ENCODE results near the gene ACOT13.

DNA sequence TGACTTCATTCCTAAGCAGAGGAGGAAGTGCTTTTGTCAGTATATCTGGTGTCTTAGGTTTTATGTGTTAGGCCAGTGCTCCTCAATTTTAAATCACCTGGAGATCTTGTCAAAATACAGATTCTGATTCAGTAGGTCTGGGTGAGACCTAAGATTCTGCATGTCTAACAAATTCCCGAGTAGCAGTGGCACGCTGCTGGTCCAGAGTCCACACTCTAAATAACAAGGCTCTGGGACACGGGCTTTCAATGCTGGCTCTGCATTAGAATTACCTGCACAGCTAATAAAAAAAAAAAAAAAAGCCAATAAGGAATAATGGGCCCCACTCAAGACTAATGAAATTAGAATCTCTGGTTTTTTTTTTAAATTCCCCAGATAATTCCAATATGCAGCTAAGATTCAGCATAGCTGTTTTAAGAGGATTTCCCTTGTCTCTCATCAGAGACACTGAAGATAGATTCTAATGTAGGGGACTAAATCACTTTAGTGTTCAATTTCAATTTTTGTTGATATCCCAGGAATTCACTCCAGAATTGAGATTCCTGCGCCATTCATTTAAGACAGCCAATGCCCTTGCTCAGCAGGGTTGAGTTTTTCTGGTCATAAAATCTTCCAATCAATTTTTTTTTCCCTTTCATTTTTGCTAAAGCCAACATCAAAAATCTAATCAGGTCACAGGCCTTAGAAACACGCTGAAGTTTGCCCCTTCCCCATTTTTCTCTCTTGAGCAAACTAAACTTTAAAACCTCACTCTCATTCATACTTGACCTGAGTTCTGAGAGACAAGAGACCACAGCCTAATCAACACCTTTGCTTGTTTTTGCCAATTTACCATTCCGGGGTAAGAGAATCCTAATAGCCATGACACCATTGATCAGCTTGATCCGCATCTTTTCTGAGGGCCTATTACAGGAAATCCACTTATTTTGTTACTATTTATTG is 2.6 kb upstream of the ACOT13 start:
- TF ChIP-seq, protein P1, sequence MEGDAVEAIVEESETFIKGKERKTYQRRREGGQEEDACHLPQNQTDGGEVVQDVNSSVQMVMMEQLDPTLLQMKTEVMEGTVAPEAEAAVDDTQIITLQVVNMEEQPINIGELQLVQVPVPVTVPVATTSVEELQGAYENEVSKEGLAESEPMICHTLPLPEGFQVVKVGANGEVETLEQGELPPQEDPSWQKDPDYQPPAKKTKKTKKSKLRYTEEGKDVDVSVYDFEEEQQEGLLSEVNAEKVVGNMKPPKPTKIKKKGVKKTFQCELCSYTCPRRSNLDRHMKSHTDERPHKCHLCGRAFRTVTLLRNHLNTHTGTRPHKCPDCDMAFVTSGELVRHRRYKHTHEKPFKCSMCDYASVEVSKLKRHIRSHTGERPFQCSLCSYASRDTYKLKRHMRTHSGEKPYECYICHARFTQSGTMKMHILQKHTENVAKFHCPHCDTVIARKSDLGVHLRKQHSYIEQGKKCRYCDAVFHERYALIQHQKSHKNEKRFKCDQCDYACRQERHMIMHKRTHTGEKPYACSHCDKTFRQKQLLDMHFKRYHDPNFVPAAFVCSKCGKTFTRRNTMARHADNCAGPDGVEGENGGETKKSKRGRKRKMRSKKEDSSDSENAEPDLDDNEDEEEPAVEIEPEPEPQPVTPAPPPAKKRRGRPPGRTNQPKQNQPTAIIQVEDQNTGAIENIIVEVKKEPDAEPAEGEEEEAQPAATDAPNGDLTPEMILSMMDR (IDR thresholded peaks at IDR 0.05), result no peak
- TF ChIP-seq EP300 (IDR thresholded peaks at IDR 0.05) (no peak), KDM1A (IDR thresholded peaks at IDR 0.05; ENCODE audit: low read depth) (no peak), RAD21 (conservative IDR thresholded peaks at IDR 0.05 in 1 of 2, IDR thresholded peaks at IDR 0.05 in 1 of 2) (no peak), PHF8 (IDR thresholded peaks at IDR 0.05; ENCODE audit: borderline replicate concordance, low read depth) (no peak), MYC (IDR thresholded peaks at IDR 0.05; ENCODE audit: borderline replicate concordance, low read length) (no peak), RFX5 (IDR thresholded peaks at IDR 0.05) (no peak), BHLHE40 (IDR thresholded peaks at IDR 0.05; ENCODE audit: low read depth, low read length) (no peak), POLR2AphosphoS2 (conservative IDR thresholded peaks at IDR 0.05; ENCODE audit: low read length) (no peak)
- TF ChIP-seq, protein P2, sequence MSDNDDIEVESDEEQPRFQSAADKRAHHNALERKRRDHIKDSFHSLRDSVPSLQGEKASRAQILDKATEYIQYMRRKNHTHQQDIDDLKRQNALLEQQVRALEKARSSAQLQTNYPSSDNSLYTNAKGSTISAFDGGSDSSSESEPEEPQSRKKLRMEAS (IDR thresholded peaks at IDR 0.05), result no peak
- TF ChIP-seq, protein P3, sequence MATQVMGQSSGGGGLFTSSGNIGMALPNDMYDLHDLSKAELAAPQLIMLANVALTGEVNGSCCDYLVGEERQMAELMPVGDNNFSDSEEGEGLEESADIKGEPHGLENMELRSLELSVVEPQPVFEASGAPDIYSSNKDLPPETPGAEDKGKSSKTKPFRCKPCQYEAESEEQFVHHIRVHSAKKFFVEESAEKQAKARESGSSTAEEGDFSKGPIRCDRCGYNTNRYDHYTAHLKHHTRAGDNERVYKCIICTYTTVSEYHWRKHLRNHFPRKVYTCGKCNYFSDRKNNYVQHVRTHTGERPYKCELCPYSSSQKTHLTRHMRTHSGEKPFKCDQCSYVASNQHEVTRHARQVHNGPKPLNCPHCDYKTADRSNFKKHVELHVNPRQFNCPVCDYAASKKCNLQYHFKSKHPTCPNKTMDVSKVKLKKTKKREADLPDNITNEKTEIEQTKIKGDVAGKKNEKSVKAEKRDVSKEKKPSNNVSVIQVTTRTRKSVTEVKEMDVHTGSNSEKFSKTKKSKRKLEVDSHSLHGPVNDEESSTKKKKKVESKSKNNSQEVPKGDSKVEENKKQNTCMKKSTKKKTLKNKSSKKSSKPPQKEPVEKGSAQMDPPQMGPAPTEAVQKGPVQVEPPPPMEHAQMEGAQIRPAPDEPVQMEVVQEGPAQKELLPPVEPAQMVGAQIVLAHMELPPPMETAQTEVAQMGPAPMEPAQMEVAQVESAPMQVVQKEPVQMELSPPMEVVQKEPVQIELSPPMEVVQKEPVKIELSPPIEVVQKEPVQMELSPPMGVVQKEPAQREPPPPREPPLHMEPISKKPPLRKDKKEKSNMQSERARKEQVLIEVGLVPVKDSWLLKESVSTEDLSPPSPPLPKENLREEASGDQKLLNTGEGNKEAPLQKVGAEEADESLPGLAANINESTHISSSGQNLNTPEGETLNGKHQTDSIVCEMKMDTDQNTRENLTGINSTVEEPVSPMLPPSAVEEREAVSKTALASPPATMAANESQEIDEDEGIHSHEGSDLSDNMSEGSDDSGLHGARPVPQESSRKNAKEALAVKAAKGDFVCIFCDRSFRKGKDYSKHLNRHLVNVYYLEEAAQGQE (IDR thresholded peaks at IDR 0.05), result no peak

Measured in A549 (cell line).